Sigmoid colon (tissue), 7 donors: ENCODE data around the gene GPR39. TPM values are rescaled to one million over a fixed set of nuclear protein-coding genes. Genes with fewer than 3 reads are reported as not detected.

Experiments
- DNase-seq: peaks from one replicate; pipeline ENCODE4 v3.0.0-alpha.2; 2019
- H3K27ac ChIP-seq, 4 donors: fragments of 200-600 bp; sonication (generic); one replicate each; pipeline ENCODE4 v1.5.1; 2016 to 2019; ENCODE audit warnings: mild to moderate bottlenecking in 1 of 4
- H3K27me3 ChIP-seq, 3 donors: fragments of 200-600 bp; sonication (generic); one replicate each; pipeline ENCODE4 v1.5.1; 2019; ENCODE audit warnings: mild to moderate bottlenecking in 1 of 3
- H3K36me3 ChIP-seq, 4 donors: fragments of 200-600 bp; sonication (generic); one replicate each; pipeline ENCODE4 v1.5.1; 2016 to 2019
- H3K4me1 ChIP-seq, 4 donors: fragments of 200-600 bp; sonication (generic); one replicate each; pipeline ENCODE4 v1.5.1; 2017 to 2019
- H3K4me3 ChIP-seq, 4 donors: fragments of 200-600 bp; sonication (generic); one replicate each; pipeline ENCODE4 v1.5.1; 2017 to 2019; ENCODE audit warnings: mild to moderate bottlenecking in 2 of 4, moderate library complexity in 1 of 4
- H3K9me3 ChIP-seq, 4 donors: fragments of 200-600 bp in 3 of 4; sonication (generic) in 3 of 4; one replicate each; pipeline versions ENCODE4 v1.5.1 to v1.6.1; 2013 to 2019
- EP300 ChIP-seq, 4 donors: sonication (generic); formaldehyde crosslinking; IDR thresholded peaks; one replicate each; pipeline ENCODE4 v1.6.1; 2017; ENCODE audit warnings: antibody characterized with exemption in 4 of 4
- POLR2A ChIP-seq, 2 donors: fragments of 450-650 bp; IDR thresholded peaks; one replicate each; pipeline ENCODE4 v1.6.1; 2016; ENCODE audit warnings: antibody characterized with exemption in 2 of 2, mild to moderate bottlenecking in 2 of 2, moderate library complexity in 2 of 2
- POLR2AphosphoS5 ChIP-seq, 4 donors: sonication (generic); formaldehyde crosslinking; IDR thresholded peaks; one replicate each; pipeline ENCODE4 v1.6.1; 2017; ENCODE audit warnings: antibody characterized with exemption in 4 of 4
- WGBS, 2 donors: extraction: QIAGEN DNeasy Blood & Tissue Kit; methylation state at CpG; one replicate each; pipeline ENCODE4 v1.1.7; 2013; 5-methylcytosine and 5-hydroxymethylcytosine counted together
- intact Hi-C: fragments of 100-400 bp; cut with DNase I; formaldehyde crosslinking; loops from one replicate; pipeline ENCODE4 v1.15.1; 2023
- polyA plus RNA-seq, 3 donors: library from polyadenylated mRNA; stranded (reverse); fragments of 200-250 nt; gene quantifications; one replicate each; pipeline ENCODE4 v1.2.3, GENCODE V29; 2013
- total RNA-seq, 4 donors: library from RNA; depleted of rRNA; stranded (reverse); fragments of >200 nt; gene quantifications; one replicate each; pipeline ENCODE4 v1.1.0, GENCODE V29; 2016
- TF ChIP-seq, protein P1 (sequence below), 4 experiments: fragments of 450-650 bp in 3 of 4; fragments of 200-600 bp in 1 of 4; IDR thresholded peaks; one replicate each; pipeline ENCODE4 v1.5.1; 2016 to 2019; ENCODE audit warnings: antibody characterized with exemption in 4 of 4, mild to moderate bottlenecking in 3 of 4, moderate library complexity in 2 of 4
- donor health status: healthy with polysubstance abuse.
- donor health status: Bipolar disorder and iron deficiency.
- donor health status: healthy.

GPR39 gene
- total and polyA plus RNA-seq, 7 donors, result 0.28 to 7.7 (median 1.6) TPM; not detected in 1

DNA sequence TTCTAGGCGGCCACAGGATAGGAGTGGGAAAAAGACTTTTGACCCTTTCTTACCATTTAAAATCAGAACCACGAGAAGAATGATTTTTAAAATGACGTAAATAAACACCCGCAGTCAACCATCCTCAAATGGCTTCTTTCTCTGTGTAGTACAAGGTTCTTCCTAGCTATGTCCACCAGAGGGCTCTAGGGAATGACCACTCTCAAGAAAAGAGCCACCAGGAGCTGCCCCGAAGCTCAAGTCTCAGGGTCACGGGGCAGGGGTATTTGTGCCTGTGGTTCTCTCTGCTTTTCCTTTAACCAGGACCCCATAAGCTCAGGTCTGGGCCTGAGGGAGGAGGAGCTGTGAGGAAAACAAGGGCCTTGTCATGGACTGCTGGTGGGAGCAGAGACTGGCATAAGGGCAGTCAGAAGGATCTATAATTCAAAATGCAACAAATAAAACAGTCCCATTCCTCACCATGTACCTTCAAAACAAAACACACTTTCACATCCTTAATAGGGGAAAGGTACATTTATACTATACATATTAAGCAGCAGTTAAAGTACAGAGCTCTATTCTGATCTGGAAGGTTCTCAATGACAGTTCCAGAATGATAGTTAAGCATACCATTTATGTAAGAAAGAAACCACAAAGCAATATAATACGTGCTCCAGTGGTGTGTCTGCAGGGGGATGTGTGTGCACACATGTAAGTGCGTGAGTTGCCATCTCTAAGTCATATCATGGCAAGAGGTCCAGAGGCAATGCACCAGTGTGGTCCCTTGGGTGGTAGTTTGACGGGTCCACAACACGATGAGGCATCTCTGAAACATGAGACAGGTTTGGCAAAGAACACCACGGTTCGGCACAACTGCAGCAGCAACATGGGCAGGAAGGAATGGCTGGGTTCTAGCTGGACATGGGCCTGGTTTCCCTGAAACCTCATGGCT is 234.8 kb downstream of the GPR39 start:
- no peaks in the 10 kb centered on the region for H3K9me3 ChIP-seq
- TF ChIP-seq, protein P1, sequence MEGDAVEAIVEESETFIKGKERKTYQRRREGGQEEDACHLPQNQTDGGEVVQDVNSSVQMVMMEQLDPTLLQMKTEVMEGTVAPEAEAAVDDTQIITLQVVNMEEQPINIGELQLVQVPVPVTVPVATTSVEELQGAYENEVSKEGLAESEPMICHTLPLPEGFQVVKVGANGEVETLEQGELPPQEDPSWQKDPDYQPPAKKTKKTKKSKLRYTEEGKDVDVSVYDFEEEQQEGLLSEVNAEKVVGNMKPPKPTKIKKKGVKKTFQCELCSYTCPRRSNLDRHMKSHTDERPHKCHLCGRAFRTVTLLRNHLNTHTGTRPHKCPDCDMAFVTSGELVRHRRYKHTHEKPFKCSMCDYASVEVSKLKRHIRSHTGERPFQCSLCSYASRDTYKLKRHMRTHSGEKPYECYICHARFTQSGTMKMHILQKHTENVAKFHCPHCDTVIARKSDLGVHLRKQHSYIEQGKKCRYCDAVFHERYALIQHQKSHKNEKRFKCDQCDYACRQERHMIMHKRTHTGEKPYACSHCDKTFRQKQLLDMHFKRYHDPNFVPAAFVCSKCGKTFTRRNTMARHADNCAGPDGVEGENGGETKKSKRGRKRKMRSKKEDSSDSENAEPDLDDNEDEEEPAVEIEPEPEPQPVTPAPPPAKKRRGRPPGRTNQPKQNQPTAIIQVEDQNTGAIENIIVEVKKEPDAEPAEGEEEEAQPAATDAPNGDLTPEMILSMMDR (IDR thresholded peaks at IDR 0.05), result peak in 2 of 4 experiments; percentile 47 to 49
- TF ChIP-seq POLR2A (IDR thresholded peaks at IDR 0.05), result no peak
- WGBS, 2 donors, result 76 to 77% methylated on average over 12 of the region's 12 CpGs
- H3K27ac ChIP-seq, result no peak overlapping the region
- peaks cover 0 to 10% (median 0%) of the 10 kb centered on the region in 3 donors for H3K27me3 ChIP-seq
- intact Hi-C loops, result no loop called here
- no peak overlapping the region for H3K4me3 ChIP-seq
- H3K36me3 ChIP-seq, result no peaks in the 10 kb centered on the region
- no peak for DNase-seq
- H3K4me1 ChIP-seq, result no peaks in the 10 kb centered on the region

DNA sequence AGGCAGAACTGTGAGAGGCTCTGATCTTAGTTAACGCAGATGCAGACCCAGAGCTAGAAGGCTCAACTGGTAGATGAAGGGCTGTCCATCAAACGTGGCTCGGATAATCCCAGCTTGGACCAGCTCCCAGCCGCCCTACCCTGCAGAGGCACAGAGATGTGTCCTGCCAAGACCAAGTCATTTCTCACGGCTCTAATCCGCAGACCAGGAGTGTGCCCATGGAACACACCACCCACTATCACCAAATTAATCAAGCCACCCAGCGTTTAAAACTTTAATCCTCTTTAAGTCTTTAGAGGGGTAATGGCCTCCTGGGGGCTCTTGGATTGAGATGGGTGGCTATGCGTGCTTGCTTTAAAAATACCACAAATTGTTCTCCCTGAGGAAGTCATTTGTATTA is 235.9 kb downstream of the GPR39 start:
- no peak for TF ChIP-seq EP300 (IDR thresholded peaks at IDR 0.05)
- TF ChIP-seq, protein P1 (IDR thresholded peaks at IDR 0.05), result no peak
- no peak for TF ChIP-seq POLR2AphosphoS5 (IDR thresholded peaks at IDR 0.05)
- TF ChIP-seq POLR2A (IDR thresholded peaks at IDR 0.05), result no peak
- no peaks in the 10 kb centered on the region for H3K36me3 ChIP-seq
- no peak overlapping the region for H3K27ac ChIP-seq
- H3K27me3 ChIP-seq, result peaks cover 0 to 6% (median 0%) of the 10 kb centered on the region in 3 donors
- intact Hi-C loops, result no loop called here
- DNase-seq, result no peak
- 88 to 90% methylated on average over 8 of the region's 8 CpGs for WGBS, 2 donors
- H3K4me3 ChIP-seq, result no peak overlapping the region
- H3K4me1 ChIP-seq, result no peaks in the 10 kb centered on the region
- no peaks in the 10 kb centered on the region for H3K9me3 ChIP-seq

GRCh38 chr2:132654335-132654734 is 237.7 kb downstream of the GPR39 start:
- DNase-seq, result no peak
- H3K27ac ChIP-seq, result no peak overlapping the region
- H3K36me3 ChIP-seq, result no peaks in the 10 kb centered on the region
- 65 to 68% methylated on average over 4 of the region's 4 CpGs for WGBS, 2 donors
- TF ChIP-seq POLR2AphosphoS5 (IDR thresholded peaks at IDR 0.05) (no peak), EP300 (IDR thresholded peaks at IDR 0.05) (no peak), POLR2A (IDR thresholded peaks at IDR 0.05) (no peak)
- TF ChIP-seq, protein P1 (IDR thresholded peaks at IDR 0.05), result no peak
- H3K4me1 ChIP-seq, result no peaks in the 10 kb centered on the region
- no peaks in the 10 kb centered on the region for H3K9me3 ChIP-seq
- intact Hi-C loops, result no loop called here
- no peak overlapping the region for H3K4me3 ChIP-seq
- no peaks in the 10 kb centered on the region for H3K27me3 ChIP-seq

DNA sequence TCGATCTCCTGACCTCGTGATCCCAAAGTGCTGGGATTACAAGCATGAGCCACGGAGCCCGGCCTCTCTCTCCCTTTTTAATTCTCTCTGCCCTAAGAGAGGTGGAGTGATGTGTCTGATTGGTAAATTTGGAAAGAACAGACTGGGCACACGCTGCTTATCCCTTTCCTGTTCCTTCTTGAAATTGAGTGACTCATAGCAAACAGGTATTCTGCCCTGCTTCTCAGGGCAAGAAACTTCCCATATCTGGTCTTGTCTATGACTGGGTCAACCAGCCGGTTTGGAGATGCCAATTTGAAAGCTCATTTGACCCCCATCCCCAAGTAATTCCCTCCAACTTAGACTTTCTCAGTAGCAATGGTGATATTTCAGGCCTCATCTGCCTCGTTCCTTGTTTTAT is 238.4 kb downstream of the GPR39 start:
- Histone ChIP-seq H3K36me3 (no peaks in the 10 kb centered on the region), H3K9me3 (no peaks in the 10 kb centered on the region), H3K4me3 (no peak overlapping the region), H3K27ac (no peak overlapping the region), H3K4me1 (no peaks in the 10 kb centered on the region), H3K27me3 (no peaks in the 10 kb centered on the region)
- intact Hi-C loops, result no loop called here
- TF ChIP-seq EP300 (IDR thresholded peaks at IDR 0.05) (no peak), POLR2AphosphoS5 (IDR thresholded peaks at IDR 0.05) (no peak), POLR2A (IDR thresholded peaks at IDR 0.05) (no peak)
- TF ChIP-seq, protein P1 (IDR thresholded peaks at IDR 0.05), result no peak
- DNase-seq, result no peak
- WGBS, 2 donors, result 94% methylated on average over 7 of the region's 7 CpGs
